ENCODE data around the gene PTPRK.

- TF ChIP-seq, protein P1, sequence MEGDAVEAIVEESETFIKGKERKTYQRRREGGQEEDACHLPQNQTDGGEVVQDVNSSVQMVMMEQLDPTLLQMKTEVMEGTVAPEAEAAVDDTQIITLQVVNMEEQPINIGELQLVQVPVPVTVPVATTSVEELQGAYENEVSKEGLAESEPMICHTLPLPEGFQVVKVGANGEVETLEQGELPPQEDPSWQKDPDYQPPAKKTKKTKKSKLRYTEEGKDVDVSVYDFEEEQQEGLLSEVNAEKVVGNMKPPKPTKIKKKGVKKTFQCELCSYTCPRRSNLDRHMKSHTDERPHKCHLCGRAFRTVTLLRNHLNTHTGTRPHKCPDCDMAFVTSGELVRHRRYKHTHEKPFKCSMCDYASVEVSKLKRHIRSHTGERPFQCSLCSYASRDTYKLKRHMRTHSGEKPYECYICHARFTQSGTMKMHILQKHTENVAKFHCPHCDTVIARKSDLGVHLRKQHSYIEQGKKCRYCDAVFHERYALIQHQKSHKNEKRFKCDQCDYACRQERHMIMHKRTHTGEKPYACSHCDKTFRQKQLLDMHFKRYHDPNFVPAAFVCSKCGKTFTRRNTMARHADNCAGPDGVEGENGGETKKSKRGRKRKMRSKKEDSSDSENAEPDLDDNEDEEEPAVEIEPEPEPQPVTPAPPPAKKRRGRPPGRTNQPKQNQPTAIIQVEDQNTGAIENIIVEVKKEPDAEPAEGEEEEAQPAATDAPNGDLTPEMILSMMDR (IDR thresholded peaks at IDR 0.05) = no peak
- no peak for TF ChIP-seq ZFX (IDR thresholded peaks at IDR 0.05; ENCODE audit: borderline replicate concordance)
Observed at GRCh38 chr6:128415387-128415786, 105.0 kb downstream of the PTPRK start.

Data from 22Rv1 (cell line).